Endodermal cell (in vitro differentiated cells): ENCODE measurements around the gene BAIAP3. TPM values are rescaled to one million over a fixed set of nuclear protein-coding genes. Genes with fewer than 3 reads are reported as not detected.

ENCODE experiments used
- DNase-seq: peaks from one replicate; pipeline ENCODE4 v3.0.0-alpha.2; 2017
- H3K27ac ChIP-seq: 2 replicates; pipeline ENCODE4 v1.5.1; 2013; ENCODE audit warnings: mild to moderate bottlenecking, low read depth, low read length, moderate library complexity
- H3K27me3 ChIP-seq: 2 replicates; pipeline ENCODE4 v1.6.1; 2013; ENCODE audit warnings: mild to moderate bottlenecking, low read length, moderate library complexity; ENCODE audit not compliant: insufficient read depth, control insufficient read depth, poor library complexity, severe bottlenecking
- H3K36me3 ChIP-seq: 2 replicates; pipeline ENCODE4 v1.7.0; 2013; ENCODE audit warnings: mild to moderate bottlenecking, low read length, moderate library complexity; ENCODE audit not compliant: control insufficient read depth, insufficient read depth
- H3K4me1 ChIP-seq: one replicate; pipeline ENCODE4 v1.7.0; 2013; ENCODE audit warnings: low read length; ENCODE audit not compliant: control insufficient read depth, insufficient read depth
- H3K4me3 ChIP-seq: 2 replicates; pipeline ENCODE4 v1.5.1; 2013; ENCODE audit warnings: mild to moderate bottlenecking, low read length, moderate library complexity
- H3K9ac ChIP-seq: 2 replicates; pipeline ENCODE4 v1.6.1; 2013; ENCODE audit warnings: mild to moderate bottlenecking, low read length, moderate library complexity; ENCODE audit not compliant: poor library complexity, severe bottlenecking; ENCODE audit errors: extremely low read depth
- H3K9me3 ChIP-seq: 2 replicates; pipeline ENCODE4 v1.6.1; 2013; ENCODE audit warnings: mild to moderate bottlenecking, low read length, moderate library complexity; ENCODE audit not compliant: control insufficient read depth
- H3K27ac Mint-ChIP-seq: 2 replicates; pipeline ENCODE4 v1.8.0; 2020; ENCODE audit warnings: mixed read lengths
- H3K27me3 Mint-ChIP-seq: 2 replicates; pipeline ENCODE4 v1.8.0; 2021; ENCODE audit warnings: mild to moderate bottlenecking, mixed read lengths; ENCODE audit not compliant: insufficient read depth
- H3K36me3 Mint-ChIP-seq: 2 replicates; pipeline ENCODE4 v1.8.0; 2020; ENCODE audit warnings: low read depth, mixed read lengths
- H3K4me1 Mint-ChIP-seq: 2 replicates; pipeline ENCODE4 v1.8.0; 2020; ENCODE audit warnings: mixed read lengths
- H3K4me3 Mint-ChIP-seq: 2 replicates; pipeline ENCODE4 v1.8.0; 2020; ENCODE audit warnings: mild to moderate bottlenecking, moderate library complexity, mixed read lengths
- H3K9me3 Mint-ChIP-seq: 2 replicates; pipeline ENCODE4 v1.8.0; 2020; ENCODE audit warnings: mild to moderate bottlenecking, mixed read lengths
- WGBS, 2 experiments: methylation state at CpG; one replicate each; pipeline versions ENCODE4 v1.1.5 to v1.1.7; 2013; ENCODE audit warnings: missing lambda C conversion rate in 2 of 2, mixed read lengths in 1 of 2; ENCODE audit not compliant: insufficient coverage in 1 of 2, insufficient read length in 1 of 2; 5-methylcytosine and 5-hydroxymethylcytosine counted together
- total RNA-seq, 2 donors: library from RNA; stranded (reverse); fragmentation: NEBNext Ultra II Directional in 1 of 2; extraction: Animal tissue kit (Norgen Biotek cat#: 25700) in 1 of 2; gene quantifications; 2 replicates in 1 of 2; 3 replicates in 1 of 2; pipeline ENCODE4 v1.2.1, GENCODE V29; 2021
- TF ChIP-seq, protein P1 (sequence below): fragments of 200-600 bp; sonication (generic); conservative IDR thresholded peaks from 2 replicates; pipeline ENCODE4 v1.5.0; 2021; ENCODE audit warnings: antibody characterized with exemption, mild to moderate bottlenecking

Gene BAIAP3
- total RNA-seq, 2 donors from 2014 or later: 25.0 to 43.5 TPM

DNA sequence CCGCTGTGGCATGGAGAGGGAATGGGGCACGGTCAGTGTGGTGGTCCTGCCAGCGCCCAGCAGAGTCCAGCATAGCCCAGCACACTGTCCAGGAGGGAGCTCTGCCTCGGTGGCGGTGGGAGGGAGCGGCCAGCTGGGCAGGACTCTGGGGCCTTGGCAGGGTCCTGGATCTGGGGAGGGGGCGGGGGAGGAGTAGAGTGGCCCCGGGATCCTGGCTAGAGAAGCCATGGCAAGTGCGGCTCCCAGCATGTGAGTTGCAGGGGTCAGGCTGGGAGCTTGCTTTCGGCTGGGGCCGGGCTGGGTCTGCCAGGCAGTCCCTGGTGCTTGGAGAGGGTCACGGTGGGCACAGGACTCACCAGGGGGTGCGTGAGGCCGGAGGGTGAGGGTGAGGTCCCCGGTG is 22.1 kb downstream of the BAIAP3 start:
- no peak overlapping the region for H3K27ac Mint-ChIP-seq
- H3K4me3 ChIP-seq: no peak overlapping the region
- no peak for DNase-seq
- no peak overlapping the region for H3K4me3 Mint-ChIP-seq
- no peaks in the 10 kb centered on the region for H3K9me3 Mint-ChIP-seq
- H3K9me3 ChIP-seq: no peaks in the 10 kb centered on the region
- H3K36me3 ChIP-seq: peaks cover 11% of the 10 kb centered on the region
- no peaks in the 10 kb centered on the region for H3K27me3 ChIP-seq
- WGBS, 2 experiments: 90 to 91% methylated on average over 10 to 15 of the region's 15 CpGs
- TF ChIP-seq, protein P1, sequence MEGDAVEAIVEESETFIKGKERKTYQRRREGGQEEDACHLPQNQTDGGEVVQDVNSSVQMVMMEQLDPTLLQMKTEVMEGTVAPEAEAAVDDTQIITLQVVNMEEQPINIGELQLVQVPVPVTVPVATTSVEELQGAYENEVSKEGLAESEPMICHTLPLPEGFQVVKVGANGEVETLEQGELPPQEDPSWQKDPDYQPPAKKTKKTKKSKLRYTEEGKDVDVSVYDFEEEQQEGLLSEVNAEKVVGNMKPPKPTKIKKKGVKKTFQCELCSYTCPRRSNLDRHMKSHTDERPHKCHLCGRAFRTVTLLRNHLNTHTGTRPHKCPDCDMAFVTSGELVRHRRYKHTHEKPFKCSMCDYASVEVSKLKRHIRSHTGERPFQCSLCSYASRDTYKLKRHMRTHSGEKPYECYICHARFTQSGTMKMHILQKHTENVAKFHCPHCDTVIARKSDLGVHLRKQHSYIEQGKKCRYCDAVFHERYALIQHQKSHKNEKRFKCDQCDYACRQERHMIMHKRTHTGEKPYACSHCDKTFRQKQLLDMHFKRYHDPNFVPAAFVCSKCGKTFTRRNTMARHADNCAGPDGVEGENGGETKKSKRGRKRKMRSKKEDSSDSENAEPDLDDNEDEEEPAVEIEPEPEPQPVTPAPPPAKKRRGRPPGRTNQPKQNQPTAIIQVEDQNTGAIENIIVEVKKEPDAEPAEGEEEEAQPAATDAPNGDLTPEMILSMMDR: no peak
- H3K4me1 ChIP-seq: no peaks in the 10 kb centered on the region
- no peaks in the 10 kb centered on the region for H3K27me3 Mint-ChIP-seq
- H3K4me1 Mint-ChIP-seq: peaks cover 9% of the 10 kb centered on the region
- H3K36me3 Mint-ChIP-seq: peaks cover 17% of the 10 kb centered on the region
- no peak overlapping the region for H3K9ac ChIP-seq
- H3K27ac ChIP-seq: no peak overlapping the region

DNA sequence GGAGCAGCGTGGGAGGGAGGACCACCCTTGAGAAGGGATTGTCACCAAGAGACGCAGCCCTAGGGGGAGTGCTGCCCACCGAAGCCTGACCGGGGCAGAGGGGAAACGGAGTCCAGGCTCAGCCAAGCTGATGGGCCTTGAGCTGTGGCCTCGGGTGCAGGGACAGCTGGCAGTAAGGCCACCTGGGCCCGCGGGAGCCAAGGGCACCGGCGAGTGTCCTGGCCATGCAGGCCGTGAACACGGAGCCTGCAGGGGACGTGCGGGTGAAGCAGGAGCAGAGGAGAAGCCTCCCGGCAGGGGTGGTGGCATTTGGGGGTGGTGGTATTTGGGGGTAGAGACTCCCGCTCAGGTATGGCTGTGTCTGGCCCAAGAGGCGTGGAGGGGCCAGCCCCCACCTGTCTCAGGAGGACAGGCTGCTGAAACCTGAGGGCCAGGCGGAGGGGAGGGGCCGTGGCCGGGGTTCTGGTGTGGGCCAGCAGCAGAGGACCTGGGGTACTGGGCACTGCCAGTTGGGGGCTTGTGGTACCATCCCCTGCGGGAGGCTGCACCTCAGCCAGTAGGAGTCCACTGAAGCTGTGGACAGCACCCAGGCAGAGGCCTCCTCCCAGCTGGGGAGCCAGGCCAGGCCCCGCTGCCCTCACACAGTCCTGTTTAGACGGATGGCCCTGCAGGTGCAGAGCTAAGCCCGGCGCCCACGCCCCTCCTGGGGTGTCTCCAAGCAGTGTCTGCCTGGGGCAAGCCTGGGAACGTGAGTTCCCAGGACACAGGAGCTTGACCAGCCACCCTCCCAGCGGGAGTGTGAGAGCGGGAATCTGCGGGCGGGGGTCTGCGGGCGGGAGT is 22.8 kb downstream of the BAIAP3 start:
- H3K4me1 Mint-ChIP-seq: peaks cover 9% of the 10 kb centered on the region
- WGBS, 2 experiments: 89 to 94% methylated on average over 20 to 33 of the region's 33 CpGs
- H3K9me3 Mint-ChIP-seq: no peaks in the 10 kb centered on the region
- peaks cover 11% of the 10 kb centered on the region for H3K36me3 ChIP-seq
- TF ChIP-seq, protein P1: no peak
- no peaks in the 10 kb centered on the region for H3K4me1 ChIP-seq
- no peak overlapping the region for H3K4me3 ChIP-seq
- no peak overlapping the region for H3K27ac ChIP-seq
- no peaks in the 10 kb centered on the region for H3K27me3 ChIP-seq
- H3K4me3 Mint-ChIP-seq: no peak overlapping the region
- no peaks in the 10 kb centered on the region for H3K9me3 ChIP-seq
- H3K27ac Mint-ChIP-seq: no peak overlapping the region
- no peaks in the 10 kb centered on the region for H3K27me3 Mint-ChIP-seq
- DNase-seq: no peak
- H3K36me3 Mint-ChIP-seq: peaks cover 23% of the 10 kb centered on the region
- no peak overlapping the region for H3K9ac ChIP-seq

DNA sequence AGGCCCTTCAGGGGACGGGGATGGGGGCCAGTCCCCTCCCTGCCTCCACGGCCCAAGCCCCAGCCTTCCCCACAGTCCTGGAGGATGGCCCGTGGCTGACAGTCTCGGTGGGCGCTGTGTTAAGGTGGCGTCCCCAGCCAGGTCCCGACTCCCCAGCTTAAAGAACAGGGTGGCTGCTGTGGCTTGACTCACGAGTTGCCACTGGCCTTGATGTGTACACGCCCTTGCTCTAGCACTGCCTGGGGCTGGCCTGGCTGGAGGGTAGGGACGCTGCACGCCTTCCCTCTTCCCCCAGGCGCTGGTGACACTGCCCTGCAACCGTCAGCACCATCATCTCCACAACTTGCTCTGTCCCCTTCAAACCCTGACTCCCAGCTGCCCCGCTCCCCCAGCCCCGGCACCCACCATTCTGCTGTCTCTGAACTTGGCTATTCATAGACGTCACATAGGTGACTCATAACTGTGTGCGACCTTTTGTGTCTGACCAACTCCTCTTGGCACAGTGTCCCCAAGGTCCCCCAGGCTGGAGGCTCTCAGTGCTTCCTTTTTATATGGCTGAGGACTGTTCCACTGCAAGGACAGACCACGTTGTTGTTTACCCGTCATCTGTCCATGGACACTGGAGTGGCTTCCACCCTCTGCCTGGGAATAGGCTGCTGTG is 24.6 kb downstream of the BAIAP3 start:
- DNase-seq: no peak
- Mint-ChIP-seq H3K4me3 (no peak overlapping the region), H3K27ac (no peak overlapping the region), H3K9me3 (no peaks in the 10 kb centered on the region), H3K36me3 (peaks cover 30% of the 10 kb centered on the region), H3K27me3 (no peaks in the 10 kb centered on the region), H3K4me1 (peaks cover 5% of the 10 kb centered on the region)
- WGBS, 2 experiments: 93 to 94% methylated on average over 15 to 19 of the region's 19 CpGs
- Histone ChIP-seq H3K9ac (no peak overlapping the region), H3K27ac (no peak overlapping the region), H3K4me1 (no peaks in the 10 kb centered on the region), H3K36me3 (peaks cover 23% of the 10 kb centered on the region), H3K27me3 (no peaks in the 10 kb centered on the region), H3K4me3 (no peak overlapping the region), H3K9me3 (no peaks in the 10 kb centered on the region)
- TF ChIP-seq, protein P1: no peak
